GM12878 (cell line): Measurements from ENCODE around the gene HMCN2.

ENCODE experiments used
- ATF3 ChIP-seq: IDR thresholded peaks from 2 replicates; pipeline ENCODE4 v1.6.1; 2011; ENCODE audit warnings: low read depth, mild to moderate bottlenecking, low read length, moderate library complexity, borderline replicate concordance; ENCODE audit errors: extremely low read depth
- CEBPB ChIP-seq, 2 experiments: fragments of 150-350 bp in 1 of 2; IDR thresholded peaks; 2 replicates each; pipeline ENCODE4 v1.6.1; 2012 to 2014; ENCODE audit warnings: low read depth in 2 of 2, low read length in 2 of 2, borderline replicate concordance in 1 of 2, inconsistent platforms in 1 of 2
- CREB1 ChIP-seq: IDR thresholded peaks from 2 replicates; pipeline ENCODE4 v1.6.1; 2012; ENCODE audit warnings: low read depth, mild to moderate bottlenecking, inconsistent platforms
- POLR2AphosphoS5 ChIP-seq: IDR thresholded peaks from 2 replicates; pipeline ENCODE4 v1.6.1; 2011; ENCODE audit warnings: mild to moderate bottlenecking, low read length, inconsistent platforms
- SMC3 ChIP-seq: IDR thresholded peaks from 2 replicates; pipeline ENCODE4 v1.6.1; 2011; ENCODE audit warnings: low read length, improper control_type of control experiment, borderline replicate concordance
- TCF12 ChIP-seq: IDR thresholded peaks from 2 replicates; pipeline ENCODE4 v1.6.1; 2011; ENCODE audit warnings: low read depth, mild to moderate bottlenecking, low read length
- TF ChIP-seq, protein P1 (sequence below), 3 experiments: IDR thresholded peaks in 2 of 3; conservative IDR thresholded peaks in 1 of 3; 2 replicates each; pipeline ENCODE4 v1.5.1; 2011; ENCODE audit warnings: low read depth in 3 of 3, low read length in 3 of 3, mild to moderate bottlenecking in 3 of 3, control low read depth in 2 of 3, moderate library complexity in 2 of 3, inconsistent platforms in 1 of 3, mixed read lengths in 1 of 3; ENCODE audit not compliant: control insufficient read depth in 2 of 3, insufficient read depth in 1 of 3; ENCODE audit errors: extremely low read depth in 1 of 3
- TF ChIP-seq, protein P2 (sequence below): IDR thresholded peaks from 2 replicates; pipeline ENCODE4 v1.6.1; 2011; ENCODE audit warnings: low read depth, low read length, improper control_type of control experiment, borderline replicate concordance
- TF ChIP-seq, protein P3 (sequence below): IDR thresholded peaks from 2 replicates; pipeline ENCODE4 v1.6.1; 2011; ENCODE audit warnings: mild to moderate bottlenecking, low read depth, low read length, moderate library complexity; ENCODE audit not compliant: insufficient replicate concordance
- TF ChIP-seq, protein P4 (sequence below): IDR thresholded peaks from 2 replicates; pipeline ENCODE4 v1.6.1; 2012; ENCODE audit warnings: low read depth, low read length, improper control_type of control experiment

DNA sequence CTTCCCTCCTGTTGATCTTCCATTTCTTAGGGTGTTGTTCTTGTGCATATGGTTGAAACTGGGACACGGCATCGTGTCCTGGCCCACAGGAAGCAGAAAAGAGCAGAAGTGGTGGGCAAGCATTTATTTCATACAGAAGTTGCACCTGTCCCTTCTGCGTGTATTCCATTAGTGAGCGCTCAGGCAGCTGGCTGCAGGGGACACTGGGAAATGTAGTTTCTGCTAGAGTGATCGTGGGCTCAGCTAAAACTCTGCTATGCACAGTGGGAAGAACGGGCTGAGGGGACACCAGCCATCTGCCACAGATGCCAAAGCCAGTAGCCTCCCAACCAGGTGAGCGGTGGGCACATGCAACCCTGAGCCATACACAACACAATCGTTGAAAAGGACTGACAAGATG is 121.8 kb downstream of the HMCN2 start:
- TF ChIP-seq CREB1 (no peak), CEBPB (IDR thresholded peaks at IDR 0.05; ENCODE audit: borderline replicate concordance in 1 of 2, low read depth in 2 of 2, low read length in 2 of 2) (no peak), SMC3 (no peak), POLR2AphosphoS5 (no peak), ATF3 (no peak), TCF12 (no peak)
- TF ChIP-seq, protein P1, sequence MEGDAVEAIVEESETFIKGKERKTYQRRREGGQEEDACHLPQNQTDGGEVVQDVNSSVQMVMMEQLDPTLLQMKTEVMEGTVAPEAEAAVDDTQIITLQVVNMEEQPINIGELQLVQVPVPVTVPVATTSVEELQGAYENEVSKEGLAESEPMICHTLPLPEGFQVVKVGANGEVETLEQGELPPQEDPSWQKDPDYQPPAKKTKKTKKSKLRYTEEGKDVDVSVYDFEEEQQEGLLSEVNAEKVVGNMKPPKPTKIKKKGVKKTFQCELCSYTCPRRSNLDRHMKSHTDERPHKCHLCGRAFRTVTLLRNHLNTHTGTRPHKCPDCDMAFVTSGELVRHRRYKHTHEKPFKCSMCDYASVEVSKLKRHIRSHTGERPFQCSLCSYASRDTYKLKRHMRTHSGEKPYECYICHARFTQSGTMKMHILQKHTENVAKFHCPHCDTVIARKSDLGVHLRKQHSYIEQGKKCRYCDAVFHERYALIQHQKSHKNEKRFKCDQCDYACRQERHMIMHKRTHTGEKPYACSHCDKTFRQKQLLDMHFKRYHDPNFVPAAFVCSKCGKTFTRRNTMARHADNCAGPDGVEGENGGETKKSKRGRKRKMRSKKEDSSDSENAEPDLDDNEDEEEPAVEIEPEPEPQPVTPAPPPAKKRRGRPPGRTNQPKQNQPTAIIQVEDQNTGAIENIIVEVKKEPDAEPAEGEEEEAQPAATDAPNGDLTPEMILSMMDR (IDR thresholded peaks at IDR 0.05 in 2 of 3, conservative IDR thresholded peaks at IDR 0.05 in 1 of 3; ENCODE audit: control insufficient read depth in 2 of 3, extremely low read depth in 1 of 3, insufficient read depth in 1 of 3, low read depth in 3 of 3, low read length in 3 of 3) = no peak
- TF ChIP-seq, protein P2, sequence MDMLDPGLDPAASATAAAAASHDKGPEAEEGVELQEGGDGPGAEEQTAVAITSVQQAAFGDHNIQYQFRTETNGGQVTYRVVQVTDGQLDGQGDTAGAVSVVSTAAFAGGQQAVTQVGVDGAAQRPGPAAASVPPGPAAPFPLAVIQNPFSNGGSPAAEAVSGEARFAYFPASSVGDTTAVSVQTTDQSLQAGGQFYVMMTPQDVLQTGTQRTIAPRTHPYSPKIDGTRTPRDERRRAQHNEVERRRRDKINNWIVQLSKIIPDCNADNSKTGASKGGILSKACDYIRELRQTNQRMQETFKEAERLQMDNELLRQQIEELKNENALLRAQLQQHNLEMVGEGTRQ = no peak
- TF ChIP-seq, protein P3, sequence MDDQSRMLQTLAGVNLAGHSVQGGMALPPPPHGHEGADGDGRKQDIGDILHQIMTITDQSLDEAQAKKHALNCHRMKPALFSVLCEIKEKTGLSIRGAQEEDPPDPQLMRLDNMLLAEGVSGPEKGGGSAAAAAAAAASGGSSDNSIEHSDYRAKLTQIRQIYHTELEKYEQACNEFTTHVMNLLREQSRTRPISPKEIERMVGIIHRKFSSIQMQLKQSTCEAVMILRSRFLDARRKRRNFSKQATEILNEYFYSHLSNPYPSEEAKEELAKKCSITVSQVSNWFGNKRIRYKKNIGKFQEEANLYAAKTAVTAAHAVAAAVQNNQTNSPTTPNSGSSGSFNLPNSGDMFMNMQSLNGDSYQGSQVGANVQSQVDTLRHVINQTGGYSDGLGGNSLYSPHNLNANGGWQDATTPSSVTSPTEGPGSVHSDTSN = no peak
- TF ChIP-seq, protein P4, sequence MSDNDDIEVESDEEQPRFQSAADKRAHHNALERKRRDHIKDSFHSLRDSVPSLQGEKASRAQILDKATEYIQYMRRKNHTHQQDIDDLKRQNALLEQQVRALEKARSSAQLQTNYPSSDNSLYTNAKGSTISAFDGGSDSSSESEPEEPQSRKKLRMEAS = no peak
